Effector memory CD4-positive, alpha-beta T cell (primary cell): ENCODE measurements around the gene ITGB1BP1.

Experiments
- DNase-seq, 3 donors: peaks; one replicate each; pipeline ENCODE4 v3.0.0-alpha.2; 2020
- H3K27ac ChIP-seq: 2 replicates; pipeline ENCODE4 v1.7.0; 2013; ENCODE audit warnings: mild to moderate bottlenecking, low read length, moderate library complexity; ENCODE audit not compliant: insufficient read depth, poor library complexity, severe bottlenecking
- H3K27me3 ChIP-seq: replicated peaks from 2 replicates; pipeline ENCODE4 v1.7.0; 2013; ENCODE audit warnings: mild to moderate bottlenecking, low read length; ENCODE audit not compliant: insufficient read depth, control insufficient read depth, poor library complexity, severe bottlenecking
- H3K36me3 ChIP-seq: 2 replicates; pipeline ENCODE4 v1.7.0; 2013; ENCODE audit warnings: mild to moderate bottlenecking, low read length, moderate library complexity; ENCODE audit not compliant: control insufficient read depth, insufficient read depth
- H3K4me1 ChIP-seq: 2 replicates; pipeline ENCODE4 v1.7.0; 2013; ENCODE audit warnings: low read length, mild to moderate bottlenecking; ENCODE audit not compliant: control insufficient read depth, insufficient read depth, poor library complexity, severe bottlenecking
- H3K4me3 ChIP-seq: 2 replicates; pipeline ENCODE4 v1.7.0; 2013; ENCODE audit warnings: low read length, low read depth, mild to moderate bottlenecking; ENCODE audit not compliant: insufficient read depth, poor library complexity, severe bottlenecking
- H3K9me3 ChIP-seq: 2 replicates; pipeline ENCODE4 v1.7.0; 2013; ENCODE audit warnings: mild to moderate bottlenecking, low read length, moderate library complexity; ENCODE audit not compliant: control insufficient read depth

The ITGB1BP1 gene

DNA sequence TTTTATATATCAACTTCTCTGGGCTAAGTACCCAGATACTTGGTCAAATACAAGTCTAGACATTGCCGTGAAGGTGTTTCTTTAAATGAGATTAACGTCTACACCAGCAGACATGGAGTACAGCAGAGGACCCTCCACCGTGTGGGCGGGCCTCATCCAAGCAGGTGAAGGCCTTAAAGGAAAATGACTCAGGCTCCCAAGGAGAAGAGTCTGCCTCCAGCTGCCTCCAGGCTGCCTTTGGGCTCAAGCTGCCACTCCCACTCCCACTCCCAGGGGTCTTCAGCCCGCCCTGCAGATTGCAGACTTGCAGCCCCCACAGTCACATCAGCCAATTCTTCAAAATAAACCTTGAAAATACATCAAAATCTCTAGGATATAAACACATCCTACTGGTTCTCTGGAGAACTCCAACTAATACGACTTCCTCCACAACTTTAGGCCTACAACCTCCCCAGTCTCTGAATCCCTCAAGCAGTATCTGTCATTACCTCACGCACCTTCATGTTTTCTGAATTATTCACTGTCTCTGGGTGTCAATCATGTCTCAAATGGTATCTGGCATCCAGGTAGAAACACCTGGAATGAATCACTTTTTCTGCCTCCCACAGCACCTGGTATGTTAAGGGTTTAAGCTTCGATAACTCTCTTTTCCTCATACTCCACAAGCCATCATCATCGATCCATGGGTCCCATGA lies 6.9 kb downstream of the ITGB1BP1 start:
- no peaks in the 10 kb centered on the region for H3K27me3 ChIP-seq
- no peak overlapping the region for H3K4me3 ChIP-seq
- no peak overlapping the region for H3K27ac ChIP-seq
- peaks cover 15% of the 10 kb centered on the region for H3K36me3 ChIP-seq
- no peak for DNase-seq
- no peaks in the 10 kb centered on the region for H3K4me1 ChIP-seq
- H3K9me3 ChIP-seq = no peaks in the 10 kb centered on the region

- no peak for DNase-seq
- no peak overlapping the region for H3K27ac ChIP-seq
- H3K9me3 ChIP-seq = no peaks in the 10 kb centered on the region
- H3K36me3 ChIP-seq = peaks cover 17% of the 10 kb centered on the region
- H3K27me3 ChIP-seq = no peaks in the 10 kb centered on the region
- H3K4me1 ChIP-seq = no peaks in the 10 kb centered on the region
- H3K4me3 ChIP-seq = no peak overlapping the region
These were observed 7.7 kb downstream of the ITGB1BP1 start for GRCh38 chr2:9415516-9416169.

GRCh38 chr2:9412781-9413180 lies 10.5 kb downstream of the ITGB1BP1 start:
- no peak for DNase-seq
- peaks cover 19% of the 10 kb centered on the region for H3K36me3 ChIP-seq
- H3K27me3 ChIP-seq = no peaks in the 10 kb centered on the region
- no peaks in the 10 kb centered on the region for H3K9me3 ChIP-seq
- H3K4me3 ChIP-seq = no peak overlapping the region
- no peak overlapping the region for H3K27ac ChIP-seq
- H3K4me1 ChIP-seq = no peaks in the 10 kb centered on the region

- H3K4me3 ChIP-seq = no peak overlapping the region
- peaks cover 27% of the 10 kb centered on the region for H3K36me3 ChIP-seq
- H3K9me3 ChIP-seq = no peaks in the 10 kb centered on the region
- H3K4me1 ChIP-seq = no peaks in the 10 kb centered on the region
- DNase-seq = no peak
- no peaks in the 10 kb centered on the region for H3K27me3 ChIP-seq
- H3K27ac ChIP-seq = no peak overlapping the region
These were observed 13.2 kb downstream of the ITGB1BP1 start for GRCh38 chr2:9410108-9410507.

- Histone ChIP-seq H3K36me3 (peaks cover 27% of the 10 kb centered on the region), H3K4me3 (no peak overlapping the region), H3K9me3 (no peaks in the 10 kb centered on the region), H3K27me3 (no peaks in the 10 kb centered on the region), H3K27ac (no peak overlapping the region), H3K4me1 (no peaks in the 10 kb centered on the region)
- DNase-seq = no peak
These were observed 14.6 kb downstream of the ITGB1BP1 start for GRCh38 chr2:9408641-9409151.

GRCh38 chr2:9407363-9407811 lies 15.9 kb downstream of the ITGB1BP1 start:
- H3K4me1 ChIP-seq = no peaks in the 10 kb centered on the region
- no peak overlapping the region for H3K4me3 ChIP-seq
- peaks cover 25% of the 10 kb centered on the region for H3K36me3 ChIP-seq
- H3K27ac ChIP-seq = no peak overlapping the region
- no peak for DNase-seq
- H3K27me3 ChIP-seq = no peaks in the 10 kb centered on the region
- H3K9me3 ChIP-seq = no peaks in the 10 kb centered on the region

DNA sequence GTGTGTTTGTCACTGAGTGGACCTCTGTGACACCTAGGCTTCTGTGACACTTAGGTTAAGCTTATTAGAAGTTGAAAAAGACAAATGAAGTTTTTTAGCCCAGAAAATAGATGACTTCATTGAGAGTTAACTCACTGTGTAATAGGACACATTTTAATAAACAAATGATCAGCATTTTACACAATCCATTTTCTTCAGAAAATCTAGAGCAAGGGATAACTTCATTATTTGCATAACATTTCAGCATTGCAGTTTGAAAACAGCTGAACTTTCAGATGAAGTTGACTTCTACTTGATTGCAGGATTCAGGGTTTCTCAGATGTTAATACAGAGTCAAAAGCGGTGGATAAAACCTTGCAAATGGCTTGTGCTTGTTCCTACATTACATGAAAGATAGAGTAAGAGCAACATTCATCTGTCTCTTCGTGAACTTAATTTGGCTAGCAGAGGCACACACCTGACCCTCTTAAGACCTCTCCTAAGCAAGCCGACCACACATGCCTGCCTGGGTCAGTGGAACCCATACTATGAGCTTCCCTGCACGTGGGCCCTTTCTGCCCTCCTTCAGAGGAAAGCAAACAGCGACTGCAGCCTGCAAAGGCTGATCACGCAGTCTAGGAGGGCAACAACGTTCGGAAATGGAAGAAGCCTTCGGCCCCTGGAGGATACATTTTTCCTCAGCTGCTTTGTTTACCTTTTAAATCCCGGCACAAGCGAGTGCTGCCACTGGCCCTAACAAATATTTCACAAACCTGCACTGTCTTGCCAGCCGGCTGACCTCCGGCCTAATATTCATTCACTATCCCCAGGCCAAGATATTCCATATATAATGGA lies 16.6 kb downstream of the ITGB1BP1 start:
- Histone ChIP-seq H3K4me1 (no peaks in the 10 kb centered on the region), H3K36me3 (peaks cover 19% of the 10 kb centered on the region), H3K27me3 (no peaks in the 10 kb centered on the region), H3K9me3 (no peaks in the 10 kb centered on the region), H3K4me3 (no peak overlapping the region), H3K27ac (no peak overlapping the region)
- DNase-seq = no peak

DNA sequence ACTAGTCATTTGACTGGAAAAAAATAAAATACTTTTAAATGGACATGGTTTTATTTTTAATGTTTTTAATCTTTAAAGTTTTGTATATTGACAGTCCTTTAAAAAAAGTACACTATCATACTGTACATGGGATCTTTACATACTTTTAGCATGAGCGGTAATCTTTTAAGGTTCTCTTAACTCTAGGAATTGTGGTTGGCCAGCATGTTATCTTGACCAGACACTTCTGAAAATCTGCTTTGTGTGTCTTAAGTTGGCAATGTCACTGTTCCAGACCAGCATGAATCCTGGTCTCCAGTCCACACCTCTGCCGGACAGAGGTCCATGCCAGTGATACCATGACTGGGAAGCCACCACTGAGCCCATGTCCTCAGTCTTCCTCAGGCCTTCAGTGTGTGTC lies 17.7 kb downstream of the ITGB1BP1 start:
- Histone ChIP-seq H3K9me3 (no peaks in the 10 kb centered on the region), H3K36me3 (peaks cover 16% of the 10 kb centered on the region), H3K4me3 (no peak overlapping the region), H3K27me3 (no peaks in the 10 kb centered on the region), H3K4me1 (peaks cover under 1% of the 10 kb centered on the region), H3K27ac (no peak overlapping the region)
- DNase-seq = no peak

- no peak overlapping the region for H3K27ac ChIP-seq
- peaks cover 3% of the 10 kb centered on the region for H3K4me1 ChIP-seq
- H3K4me3 ChIP-seq = no peak overlapping the region
- H3K36me3 ChIP-seq = peaks cover 15% of the 10 kb centered on the region
- no peak for DNase-seq
- no peaks in the 10 kb centered on the region for H3K27me3 ChIP-seq
- H3K9me3 ChIP-seq = no peaks in the 10 kb centered on the region
These were observed 18.9 kb downstream of the ITGB1BP1 start for GRCh38 chr2:9404451-9404850.
